Endothelial cell (in vitro differentiated cells): Measurements from ENCODE around the gene PTPRD. TPM values are rescaled to one million over a fixed set of nuclear protein-coding genes. Genes with fewer than 3 reads are reported as not detected.

Source experiments
- DNase-seq: peaks from one replicate; pipeline ENCODE4 v3.0.0; 2021; ENCODE audit warnings: low spot score
- H3K27ac Mint-ChIP-seq: one replicate; pipeline ENCODE4 v1.8.0; 2021; ENCODE audit warnings: mixed read lengths, inconsistent platforms; ENCODE audit not compliant: unreplicated experiment
- H3K27me3 Mint-ChIP-seq: one replicate; pipeline ENCODE4 v1.8.0; 2021; ENCODE audit warnings: mild to moderate bottlenecking, moderate library complexity, mixed read lengths, inconsistent platforms; ENCODE audit not compliant: unreplicated experiment
- H3K36me3 Mint-ChIP-seq: one replicate; pipeline ENCODE4 v1.8.0; 2021; ENCODE audit warnings: mild to moderate bottlenecking, low read depth, mixed read lengths, inconsistent platforms; ENCODE audit not compliant: unreplicated experiment
- H3K4me1 Mint-ChIP-seq: one replicate; pipeline ENCODE4 v1.8.0; 2021; ENCODE audit warnings: mild to moderate bottlenecking, mixed read lengths, inconsistent platforms; ENCODE audit not compliant: unreplicated experiment
- H3K4me3 Mint-ChIP-seq: one replicate; pipeline ENCODE4 v1.8.0; 2021; ENCODE audit warnings: mild to moderate bottlenecking, mixed read lengths, inconsistent platforms; ENCODE audit not compliant: unreplicated experiment
- H3K9me3 Mint-ChIP-seq: one replicate; pipeline ENCODE4 v1.8.0; 2021; ENCODE audit warnings: mixed read lengths, inconsistent platforms; ENCODE audit not compliant: unreplicated experiment
- CTCF ChIP-seq: fragments of 200-600 bp; sonication (generic); IDR thresholded peaks from one replicate; pipeline ENCODE4 v1.5.0; 2021; ENCODE audit warnings: antibody characterized with exemption; ENCODE audit not compliant: unreplicated experiment
- total RNA-seq: library from RNA; stranded (reverse); fragmentation: NEBNext Ultra II Directional; extraction: Animal tissue kit (Norgen Biotek cat#: 25700); gene quantifications from one replicate; pipeline ENCODE4 v1.2.1, GENCODE V29; 2021; ENCODE audit not compliant: unreplicated experiment

The PTPRD gene
- total RNA-seq, 1 donor from 2014 or later = 47.8 TPM

GRCh38 chr9:8649160-8649559 lies 1963.6 kb downstream of the PTPRD start:
- no peak overlapping the region for H3K27ac Mint-ChIP-seq
- H3K36me3 Mint-ChIP-seq = no peaks in the 10 kb centered on the region
- H3K4me1 Mint-ChIP-seq = peaks cover 7% of the 10 kb centered on the region
- no peak for DNase-seq
- H3K9me3 Mint-ChIP-seq = no peaks in the 10 kb centered on the region
- no peaks in the 10 kb centered on the region for H3K27me3 Mint-ChIP-seq
- no peak for TF ChIP-seq CTCF
- no peak overlapping the region for H3K4me3 Mint-ChIP-seq

- Mint-ChIP-seq H3K4me3 (no peak overlapping the region), H3K27me3 (no peaks in the 10 kb centered on the region), H3K27ac (no peak overlapping the region), H3K9me3 (no peaks in the 10 kb centered on the region), H3K36me3 (no peaks in the 10 kb centered on the region), H3K4me1 (peaks cover 4% of the 10 kb centered on the region)
- DNase-seq = no peak
- TF ChIP-seq CTCF = no peak
These were observed 1964.4 kb downstream of the PTPRD start for GRCh38 chr9:8648271-8648845.

- Mint-ChIP-seq H3K9me3 (no peaks in the 10 kb centered on the region), H3K4me3 (no peak overlapping the region), H3K36me3 (no peaks in the 10 kb centered on the region), H3K27me3 (no peaks in the 10 kb centered on the region), H3K27ac (no peak overlapping the region), H3K4me1 (peaks cover 4% of the 10 kb centered on the region)
- no peak for TF ChIP-seq CTCF
- no peak for DNase-seq
These were observed 1965.0 kb downstream of the PTPRD start for GRCh38 chr9:8647824-8648223.

GRCh38 chr9:8644571-8644970 lies 1968.2 kb downstream of the PTPRD start:
- H3K27me3 Mint-ChIP-seq = no peaks in the 10 kb centered on the region
- H3K9me3 Mint-ChIP-seq = no peaks in the 10 kb centered on the region
- DNase-seq = no peak
- H3K27ac Mint-ChIP-seq = no peak overlapping the region
- no peak overlapping the region for H3K4me3 Mint-ChIP-seq
- no peak for TF ChIP-seq CTCF
- no peaks in the 10 kb centered on the region for H3K36me3 Mint-ChIP-seq
- H3K4me1 Mint-ChIP-seq = peaks cover 4% of the 10 kb centered on the region

GRCh38 chr9:8643896-8644295 lies 1968.9 kb downstream of the PTPRD start:
- TF ChIP-seq CTCF = no peak
- DNase-seq = no peak
- H3K36me3 Mint-ChIP-seq = no peaks in the 10 kb centered on the region
- H3K27ac Mint-ChIP-seq = no peak overlapping the region
- H3K4me3 Mint-ChIP-seq = no peak overlapping the region
- peaks cover 4% of the 10 kb centered on the region for H3K4me1 Mint-ChIP-seq
- H3K27me3 Mint-ChIP-seq = no peaks in the 10 kb centered on the region
- no peaks in the 10 kb centered on the region for H3K9me3 Mint-ChIP-seq
